GM21737 (cell line): ENCODE measurements around the gene RNF220.

ENCODE experiments used
- ATAC-seq: cut with Tn5 transposase; IDR thresholded peaks from one replicate; pipeline ENCODE4 v1.9.1; 2021; ENCODE audit warnings: mild to moderate bottlenecking, moderate library complexity; ENCODE audit not compliant: unreplicated experiment

The RNF220 gene

DNA sequence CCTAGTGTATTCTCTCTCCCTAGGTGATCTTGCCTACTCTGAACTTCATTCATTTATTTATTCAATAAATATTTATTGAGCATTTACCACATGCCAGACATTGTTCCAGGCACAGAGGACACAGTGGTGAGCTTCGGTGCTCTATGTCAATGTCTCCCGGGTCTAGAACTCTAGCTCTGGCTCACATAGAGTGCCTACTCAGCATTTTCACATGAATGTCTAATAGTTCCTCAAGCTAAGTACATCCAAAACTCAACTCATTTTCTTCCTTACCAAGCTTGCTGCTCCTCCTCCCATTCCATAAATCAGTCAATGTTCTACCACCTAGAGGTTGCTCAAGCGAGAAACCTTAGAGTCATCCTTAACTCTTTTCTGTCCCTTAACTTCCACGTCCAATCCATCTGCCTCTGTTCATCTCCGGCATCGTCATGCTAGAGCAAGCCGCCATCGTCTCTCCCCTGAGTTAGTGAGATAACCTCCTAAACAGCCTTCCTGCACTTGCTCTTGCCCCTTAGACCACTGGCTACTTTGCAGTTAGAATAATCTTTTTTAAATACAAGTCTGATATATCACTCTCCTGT is 201.7 kb downstream of the RNF220 start:
- no peak for ATAC-seq

DNA sequence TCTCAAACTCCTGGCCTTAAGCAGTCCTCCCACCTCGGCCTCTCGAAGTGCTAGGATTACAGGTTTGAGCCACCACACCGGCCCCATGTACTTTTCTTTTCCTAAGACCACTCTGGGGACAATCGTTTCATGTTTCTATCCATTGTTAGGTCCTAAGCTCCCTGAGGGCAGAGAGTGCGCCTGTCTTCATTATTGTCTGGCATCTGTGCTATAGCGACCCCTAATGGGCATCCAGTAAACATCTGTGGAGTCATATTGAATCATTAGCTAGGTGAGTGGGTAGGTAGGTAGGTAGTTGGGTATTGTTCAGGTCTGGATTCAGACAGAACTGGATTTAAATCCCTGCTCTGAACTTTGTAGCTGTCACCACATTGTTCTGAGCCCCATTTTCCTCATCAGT is 203.1 kb downstream of the RNF220 start:
- no peak for ATAC-seq

DNA sequence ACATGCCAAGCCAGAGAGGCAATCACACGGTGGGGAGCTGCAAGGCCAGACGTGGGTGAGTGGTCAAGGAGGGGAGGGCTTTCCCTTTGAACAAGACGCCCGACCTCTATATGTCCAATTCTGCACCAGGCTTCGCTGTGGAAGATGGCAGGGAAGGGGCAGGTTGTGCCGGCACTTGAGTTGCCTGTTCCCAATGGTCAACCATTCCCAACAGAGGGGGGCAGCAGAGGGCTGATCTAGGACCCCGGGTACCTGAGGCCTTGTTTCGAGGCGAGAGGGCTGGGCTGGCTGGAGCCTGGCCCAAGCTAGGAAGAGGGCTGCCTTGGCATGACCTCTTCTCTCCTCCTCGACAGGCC is 204.3 kb downstream of the RNF220 start:
- ATAC-seq: no peak

- ATAC-seq: no peak
Measured at GRCh38 chr1:44609768-44610526, 204.9 kb downstream of the RNF220 start.

GRCh38 chr1:44610527-44611148 is 205.6 kb downstream of the RNF220 start:
- ATAC-seq: no peak

GRCh38 chr1:44611419-44611818 is 206.4 kb downstream of the RNF220 start:
- no peak for ATAC-seq

DNA sequence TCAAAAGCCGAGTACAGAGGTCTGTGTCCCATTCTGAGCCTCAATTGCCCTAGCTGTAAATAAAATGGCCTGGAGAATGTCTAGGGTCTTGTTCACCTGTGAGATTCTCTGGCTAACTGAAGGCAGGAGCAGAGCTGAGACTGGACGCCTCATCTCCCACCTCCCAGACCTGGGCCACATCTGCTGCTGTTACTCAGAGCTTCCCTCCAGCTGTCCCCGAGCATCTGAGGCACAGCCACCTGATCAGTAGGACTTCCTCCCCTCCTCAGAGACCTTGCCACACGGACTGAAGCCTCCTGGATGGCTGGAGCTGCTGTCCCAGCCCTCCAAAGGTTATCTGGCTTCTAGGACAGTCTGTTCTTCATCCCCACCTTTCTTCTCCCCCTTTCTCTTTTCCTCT is 206.8 kb downstream of the RNF220 start:
- no peak for ATAC-seq

DNA sequence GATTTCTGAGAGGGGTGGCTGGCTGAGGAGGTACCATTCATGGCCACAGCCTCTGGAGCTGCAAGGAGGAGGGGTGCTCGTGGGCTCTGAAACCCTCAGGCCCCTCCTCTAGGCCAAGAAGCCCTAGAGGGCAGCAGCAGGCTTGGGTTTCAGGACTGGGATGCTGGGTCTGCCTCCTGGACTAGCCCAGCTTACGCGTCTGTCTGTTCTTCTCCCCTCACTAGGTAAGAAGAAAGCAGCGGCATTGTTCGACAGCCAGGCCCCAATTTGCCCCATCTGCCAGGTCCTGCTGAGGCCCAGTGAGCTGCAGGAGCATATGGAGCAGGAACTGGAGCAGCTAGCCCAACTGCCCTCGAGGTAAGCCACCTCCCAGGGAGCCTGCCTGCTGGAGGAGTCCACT is 208.9 kb downstream of the RNF220 start:
- no peak for ATAC-seq

DNA sequence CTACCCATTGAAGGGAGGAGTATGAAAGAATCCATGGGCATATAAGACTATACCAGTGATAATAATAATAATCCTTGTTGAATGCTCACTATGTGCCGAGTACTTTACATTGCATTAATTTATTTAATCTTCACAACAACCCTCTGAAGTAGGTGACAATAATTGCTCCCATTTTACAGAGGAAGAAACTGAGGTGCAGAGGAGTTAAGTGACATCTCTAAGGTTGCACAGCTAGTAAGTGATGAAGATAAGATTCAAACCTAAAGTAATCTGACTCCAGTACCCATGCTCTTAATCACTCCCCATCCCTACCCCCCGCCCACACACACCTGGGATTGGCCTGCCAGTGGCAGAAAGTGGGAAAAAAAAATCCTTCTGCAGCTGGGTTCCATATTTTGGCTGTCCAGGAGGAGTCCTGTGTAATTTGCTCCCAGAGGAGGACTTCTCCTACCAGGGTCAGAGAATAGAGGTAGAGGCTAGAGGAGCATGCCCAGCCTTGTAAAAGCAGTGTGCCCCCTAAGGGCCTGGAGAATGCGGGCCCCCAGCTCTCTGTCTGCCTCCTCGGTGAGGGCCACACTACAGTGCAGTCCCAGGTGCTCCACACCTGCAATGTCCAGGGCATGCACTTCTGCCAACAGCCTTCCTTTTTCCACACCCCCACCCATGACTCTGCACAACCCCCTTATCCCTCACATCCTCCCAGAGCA is 211.4 kb downstream of the RNF220 start:
- no peak for ATAC-seq

DNA sequence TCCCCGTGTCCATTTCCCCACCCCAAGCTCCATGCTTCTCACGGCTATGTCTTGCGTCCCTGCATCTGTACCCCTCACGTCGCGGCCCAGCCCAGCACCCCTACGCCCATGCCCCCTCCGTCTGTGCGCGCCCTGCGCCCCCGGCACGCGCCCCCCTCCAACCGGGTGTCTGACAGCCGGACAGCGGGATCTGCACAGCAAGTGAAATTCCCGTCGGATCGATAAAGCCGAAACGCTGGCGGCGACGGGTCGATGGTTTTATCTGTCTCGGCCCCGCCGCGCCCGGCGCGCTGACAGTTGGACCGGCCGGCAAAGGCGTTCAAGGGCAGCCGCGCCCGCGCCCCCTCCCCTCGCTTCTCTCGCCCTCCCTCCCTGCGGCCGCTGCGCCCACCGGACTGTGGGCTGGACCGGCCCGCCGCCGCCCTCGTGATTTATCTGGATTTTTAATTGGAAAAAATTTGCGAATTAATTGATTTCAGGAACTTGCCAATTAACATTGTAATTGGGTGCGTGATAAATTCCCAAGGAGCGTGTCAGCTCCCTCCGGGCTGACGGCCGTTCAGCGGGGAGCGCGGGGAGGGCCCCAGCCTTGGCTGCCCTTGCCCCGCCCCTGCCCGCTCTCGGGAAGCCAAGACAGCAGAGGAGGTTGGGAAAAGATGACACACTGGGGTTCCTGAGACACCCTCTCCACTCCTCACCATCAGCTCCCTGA is 212.1 kb downstream of the RNF220 start:
- no peak for ATAC-seq

DNA sequence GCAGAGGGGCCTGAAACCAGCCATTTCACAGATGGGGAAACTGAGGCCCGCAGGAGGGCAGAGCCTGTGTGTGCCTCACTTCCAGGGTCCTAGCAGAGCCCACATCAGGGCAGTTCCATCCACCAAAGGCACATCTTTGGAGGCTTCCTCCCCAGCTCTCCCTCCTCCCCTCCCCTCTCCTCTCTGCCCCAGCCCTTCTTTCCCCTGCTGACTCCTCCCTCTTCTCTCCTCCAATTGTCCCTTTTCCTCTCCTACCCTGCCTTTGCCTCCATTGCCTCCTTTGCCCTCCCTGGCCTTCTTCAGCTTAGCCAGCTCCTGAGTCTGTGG is 212.6 kb downstream of the RNF220 start:
- no peak for ATAC-seq

GRCh38 chr1:44619261-44619900 is 214.3 kb downstream of the RNF220 start:
- no peak for ATAC-seq

- no peak for ATAC-seq
Measured at GRCh38 chr1:44620072-44620471, 215.0 kb downstream of the RNF220 start.

DNA sequence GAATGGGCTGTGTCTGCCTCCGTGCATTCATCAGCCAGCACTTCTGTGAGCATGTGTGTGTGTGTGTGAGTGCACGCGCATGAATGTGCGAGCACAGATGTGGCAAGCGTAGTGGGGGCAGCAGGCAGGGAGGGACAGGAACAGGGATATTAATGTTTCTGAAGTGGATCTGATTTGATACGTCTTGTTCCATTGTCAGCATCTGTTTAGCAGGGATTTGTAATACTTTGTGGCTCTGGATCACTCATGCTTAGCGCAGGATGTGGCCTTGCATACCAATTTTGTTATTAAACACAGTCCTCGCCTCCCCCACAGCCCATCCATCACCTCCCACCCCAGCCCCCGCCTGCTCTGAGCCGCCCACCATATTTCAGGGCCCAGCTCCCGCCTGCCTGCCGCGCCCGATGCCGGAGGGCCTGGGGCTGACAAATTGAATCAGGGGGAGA is 216.8 kb downstream of the RNF220 start:
- no peak for ATAC-seq

DNA sequence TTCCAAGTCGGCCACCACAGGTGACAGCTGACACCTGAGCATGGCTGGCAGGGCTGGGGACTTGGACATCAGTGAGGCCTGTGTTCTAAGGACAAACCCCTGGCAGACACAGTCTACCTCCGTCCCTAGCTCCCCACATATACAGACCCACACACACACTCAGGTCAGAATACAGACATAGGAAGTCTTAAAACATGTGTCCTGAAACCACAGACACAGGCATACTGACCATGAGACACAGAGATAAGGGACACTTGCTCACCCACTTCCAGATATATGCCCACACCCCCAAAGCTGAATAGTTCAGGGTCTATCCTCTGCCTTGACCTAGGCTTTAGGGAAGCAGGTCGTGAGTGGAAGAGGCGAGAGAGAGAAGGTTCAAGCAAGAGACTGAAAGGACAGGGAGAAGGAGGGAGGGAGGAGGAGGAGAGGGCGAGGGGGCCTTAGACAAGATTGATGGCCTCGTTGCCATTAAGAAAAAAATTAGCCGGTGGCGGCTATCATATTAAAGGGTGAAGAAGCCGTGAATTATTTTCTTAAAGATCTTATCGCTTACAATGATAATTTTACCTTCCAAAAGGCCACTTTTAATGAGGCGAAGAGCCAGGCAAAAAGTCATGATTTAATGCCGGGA is 219.3 kb downstream of the RNF220 start:
- ATAC-seq: no peak

DNA sequence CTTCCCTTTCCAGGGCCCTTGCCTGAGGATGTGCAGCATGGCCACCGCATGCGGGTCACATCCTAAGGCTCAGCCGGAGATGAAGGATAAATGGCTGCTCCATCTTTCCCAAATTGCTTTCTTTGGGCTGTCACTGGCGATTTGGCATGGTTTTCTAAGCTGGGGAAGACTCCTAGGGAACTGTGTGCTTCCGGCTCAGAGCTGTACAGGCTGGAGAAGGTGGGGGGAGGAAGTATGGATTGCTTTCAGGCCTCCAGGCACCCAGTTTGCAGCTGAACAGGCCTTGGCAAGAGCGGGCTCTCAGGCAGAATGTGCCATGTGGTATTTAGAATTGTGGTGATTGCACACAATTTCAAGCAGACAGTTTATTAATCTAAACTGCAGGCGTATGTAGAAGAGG is 220.3 kb downstream of the RNF220 start:
- no peak for ATAC-seq

DNA sequence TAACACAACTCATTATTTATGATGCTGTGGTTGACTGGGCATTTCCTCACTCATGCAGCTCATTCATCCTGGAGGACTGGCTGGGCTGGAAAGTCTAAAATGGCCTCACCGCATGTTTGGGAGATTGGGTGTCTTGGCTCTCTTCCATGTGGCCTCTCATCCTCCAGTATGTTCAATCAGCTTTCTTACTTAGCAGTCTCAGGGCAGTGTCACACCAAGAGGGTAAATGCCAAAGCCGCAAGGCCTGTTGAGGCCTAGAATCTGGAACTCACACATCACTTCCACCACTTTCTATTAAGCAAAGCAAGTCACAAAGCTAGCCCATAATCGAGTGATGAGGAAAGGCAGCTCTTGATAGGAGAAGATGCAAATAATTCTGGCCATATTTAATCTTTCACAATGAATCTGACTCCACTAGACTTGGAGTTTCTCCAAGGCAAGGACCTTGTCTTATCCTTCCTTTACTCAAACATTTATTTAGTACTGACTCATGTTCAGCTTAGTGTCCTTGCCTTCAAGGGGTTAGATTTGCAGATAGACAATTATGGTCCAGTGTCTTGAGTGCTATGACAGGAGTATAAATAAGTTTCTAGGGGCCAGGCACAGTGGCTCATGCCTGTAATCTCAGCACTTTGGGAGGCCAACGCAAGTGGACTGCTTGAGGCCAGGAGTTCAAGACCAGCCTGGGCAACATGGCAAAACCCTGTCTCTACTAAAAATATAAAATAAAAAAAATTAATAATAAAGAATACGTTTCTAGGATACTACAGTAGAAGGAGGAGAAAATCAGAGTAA is 224.1 kb downstream of the RNF220 start:
- no peak for ATAC-seq

DNA sequence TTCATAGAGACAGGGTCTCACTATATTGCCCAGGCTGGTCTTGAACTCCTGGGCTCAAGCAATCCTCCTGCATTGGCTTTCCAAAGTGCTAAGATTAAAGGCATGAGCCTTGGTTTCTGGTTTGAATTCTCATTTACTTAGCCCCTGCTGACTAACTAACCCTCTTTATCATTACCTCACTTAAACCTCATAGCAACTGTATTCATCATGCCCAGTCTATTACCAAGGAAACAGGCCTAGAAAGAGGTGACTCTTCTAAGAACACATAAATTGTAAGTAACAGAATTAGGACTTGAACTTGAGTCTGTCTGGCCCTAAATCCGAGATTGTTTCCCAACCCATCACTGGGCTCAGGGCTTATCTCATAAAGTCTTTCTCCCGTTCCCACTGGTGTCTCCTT is 225.1 kb downstream of the RNF220 start:
- ATAC-seq: no peak

- no peak for ATAC-seq
Measured at GRCh38 chr1:44631333-44631646, 226.2 kb downstream of the RNF220 start.
